Astrocyte of the cerebellum (primary cell): ENCODE results near the gene CCDC146.
"Not testable (repeated sequence)": the region's sequence is repeated elsewhere in the genome, so short reads cannot be mapped to it uniquely, and the experiment has no call there.

Experiments
- DNase-seq: peaks from one replicate; pipeline ENCODE4 v3.0.0-alpha.2; 2011; ENCODE audit warnings: low read depth
- H3K4me3 ChIP-seq: 2 replicates; pipeline ENCODE4 v1.5.1; 2011; ENCODE audit warnings: mild to moderate bottlenecking, low read depth, low read length, moderate library complexity
- CTCF ChIP-seq: IDR thresholded peaks from 2 replicates; pipeline ENCODE4 v1.5.1; 2012; ENCODE audit warnings: low read length, low read depth, moderate library complexity, mild to moderate bottlenecking; ENCODE audit errors: missing control alignments
- in situ Hi-C: cut with HindIII; loops from 2 replicates; pipeline ENCODE4 v1.10.0; 2017; ENCODE audit warnings: low sequenced_read_pairs

Gene CCDC146

GRCh38 chr7:77178024-77178423 lies 55.6 kb downstream of the CCDC146 start:
- in situ Hi-C loops, DNase-seq, H3K4me3 ChIP-seq: not testable (repeated sequence)

- no peak for DNase-seq
- no peak overlapping the region for H3K4me3 ChIP-seq
- TF ChIP-seq CTCF, result no peak
- in situ Hi-C loops, result no loop called here
Measured at GRCh38 chr7:77181015-77181595, 58.7 kb downstream of the CCDC146 start.

- TF ChIP-seq CTCF, result no peak
- in situ Hi-C loops, result no loop called here
- H3K4me3 ChIP-seq, result no peak overlapping the region
- DNase-seq, result no peak
Measured at GRCh38 chr7:77181734-77182133, 59.3 kb downstream of the CCDC146 start.

GRCh38 chr7:77182261-77182660 lies 59.8 kb downstream of the CCDC146 start:
- in situ Hi-C loops, result no loop called here

GRCh38 chr7:77184463-77184862 lies 62.0 kb downstream of the CCDC146 start:
- DNase-seq, result no peak
- no peak overlapping the region for H3K4me3 ChIP-seq
- in situ Hi-C loops, result no loop called here
- no peak for TF ChIP-seq CTCF

More at GRCh38 chr7:77182261-77182660, 59.8 kb downstream of the CCDC146 start:
- TF ChIP-seq CTCF, result no peak
- H3K4me3 ChIP-seq, result no peak overlapping the region
- DNase-seq, result no peak

- TF ChIP-seq CTCF, result no peak
- no peak overlapping the region for H3K4me3 ChIP-seq
- in situ Hi-C loops, result no loop called here
- no peak for DNase-seq
Measured at GRCh38 chr7:77184990-77185389, 62.6 kb downstream of the CCDC146 start.

- H3K4me3 ChIP-seq, result no peak overlapping the region
- TF ChIP-seq CTCF, result no peak
- in situ Hi-C loops, result no loop called here
- DNase-seq, result no peak
Measured at GRCh38 chr7:77185866-77186265, 63.5 kb downstream of the CCDC146 start.
